Hematopoietic multipotent progenitor cell (in vitro differentiated cells): ENCODE measurements around the gene ATP8A2. TPM values are rescaled to one million over a fixed set of nuclear protein-coding genes. Genes with fewer than 3 reads are reported as not detected.
"Not testable (repeated sequence)": the region's sequence is repeated elsewhere in the genome, so short reads cannot be mapped to it uniquely, and the experiment has no call there.

Experiments
- DNase-seq, 3 donors: peaks; one replicate each; pipeline ENCODE4 v3.0.0-alpha.2; 2011 to 2015; ENCODE audit warnings: low read depth in 2 of 3, low spot score in 2 of 3
- total RNA-seq: library from RNA; depleted of rRNA; stranded (reverse); fragments of >200 nt; gene quantifications from one replicate; pipeline ENCODE4 v1.2.3, GENCODE V29; 2012

The ATP8A2 gene
- total RNA-seq, 1 donor: under 0.01 TPM

DNA sequence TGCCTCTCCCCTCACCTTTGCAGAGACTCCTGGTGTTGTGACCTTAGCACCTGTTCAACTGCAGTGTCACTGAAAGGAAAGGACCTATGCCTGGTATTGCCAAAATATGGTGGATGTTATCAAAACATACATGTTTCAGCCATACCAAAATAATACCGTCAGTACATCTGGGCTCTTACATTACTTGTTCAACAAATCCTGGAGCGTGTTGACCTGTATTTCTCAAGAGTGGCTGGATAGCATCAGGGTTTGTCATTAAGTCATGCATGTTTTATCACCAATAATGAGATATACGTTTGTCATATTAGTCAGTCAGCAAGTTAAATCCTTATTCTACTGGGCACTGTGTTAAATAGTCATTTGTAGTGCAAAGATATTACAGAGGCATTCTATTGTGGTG, 389.3 kb downstream of the ATP8A2 start:
- DNase-seq: no peak

DNA sequence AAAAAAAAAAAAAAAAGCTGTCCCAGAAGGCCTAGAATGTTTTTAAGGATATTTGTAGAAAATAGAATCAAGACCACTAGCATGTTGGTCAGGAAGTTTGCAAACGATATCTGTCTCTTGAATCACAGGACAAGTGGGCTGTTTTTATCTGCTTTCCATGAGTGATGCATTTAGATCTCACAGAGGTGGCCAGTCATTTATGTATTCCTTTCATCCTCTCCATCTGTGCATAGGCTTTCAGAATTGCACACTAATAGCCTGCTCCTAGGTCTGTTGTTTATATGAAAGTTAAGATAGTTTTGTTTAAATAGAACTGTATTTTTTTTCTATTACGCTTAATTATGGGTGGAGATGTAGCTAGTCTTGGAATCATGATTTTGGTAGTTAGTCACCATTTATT, 390.5 kb downstream of the ATP8A2 start:
- no peak for DNase-seq

DNA sequence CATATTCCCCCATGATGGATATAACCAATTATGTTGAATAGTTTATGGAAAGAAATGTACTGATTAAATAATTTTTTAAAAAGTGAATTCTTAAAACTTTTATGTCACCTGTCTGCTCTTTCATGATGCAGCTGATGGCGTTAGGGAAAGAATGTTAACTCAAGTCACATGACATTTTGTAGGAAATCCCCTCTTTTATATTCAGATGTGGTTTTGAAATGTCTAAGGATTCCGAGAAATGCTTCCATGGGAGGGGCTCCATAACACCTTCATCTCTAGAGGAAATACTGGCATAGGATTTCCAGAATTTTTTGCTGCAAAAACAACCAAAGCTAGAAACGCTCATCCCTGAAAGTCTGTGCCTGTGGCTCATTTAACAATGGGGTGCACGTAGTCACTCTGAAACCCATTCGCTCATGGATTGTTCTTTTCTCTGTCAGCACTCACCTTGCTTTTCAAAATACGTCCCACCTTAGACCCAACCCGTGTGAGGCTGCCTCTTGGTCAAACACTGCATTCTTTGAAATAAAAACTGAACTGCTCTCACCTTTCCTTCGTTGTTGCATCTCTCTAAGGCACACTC, 391.1 kb downstream of the ATP8A2 start:
- no peak for DNase-seq

DNA sequence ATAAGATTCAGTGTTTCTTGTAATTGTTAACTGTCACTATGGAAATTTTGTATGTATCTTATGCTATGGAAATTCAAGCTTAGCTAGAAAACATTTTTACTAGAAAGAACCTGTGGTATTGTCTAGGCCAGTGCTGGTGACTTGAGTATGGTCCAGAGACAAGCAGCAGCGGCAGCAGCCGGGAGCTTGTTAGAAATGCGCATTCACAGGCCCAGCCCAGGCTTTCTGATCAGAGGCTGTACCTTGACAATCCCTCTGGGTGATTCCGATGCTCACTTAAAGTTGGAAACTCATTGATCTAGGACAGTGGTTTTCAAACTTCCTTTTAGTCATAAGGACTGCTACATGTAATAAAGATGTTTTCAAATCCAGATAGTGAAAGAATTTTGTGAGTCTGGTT, 392.6 kb downstream of the ATP8A2 start:
- DNase-seq: no peak

DNA sequence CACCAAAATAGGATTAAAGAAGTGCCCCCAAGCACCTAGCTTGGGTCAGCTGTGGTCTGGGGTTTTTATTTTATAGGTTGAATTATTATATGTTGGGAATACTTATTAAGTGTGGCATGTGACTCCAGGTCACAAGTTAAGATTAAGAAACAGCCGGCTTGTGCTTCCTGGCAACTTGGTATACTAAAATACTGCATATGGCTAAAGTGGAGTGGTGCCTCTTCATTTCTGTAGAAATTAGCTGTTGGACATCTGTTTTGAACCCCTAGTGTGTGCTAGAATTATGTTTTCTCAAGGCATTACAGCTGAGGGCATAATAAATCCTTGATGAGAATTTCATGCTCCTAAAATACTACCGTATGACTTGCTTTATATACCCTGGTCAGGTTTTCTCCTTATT, 393.5 kb downstream of the ATP8A2 start:
- no peak for DNase-seq

DNA sequence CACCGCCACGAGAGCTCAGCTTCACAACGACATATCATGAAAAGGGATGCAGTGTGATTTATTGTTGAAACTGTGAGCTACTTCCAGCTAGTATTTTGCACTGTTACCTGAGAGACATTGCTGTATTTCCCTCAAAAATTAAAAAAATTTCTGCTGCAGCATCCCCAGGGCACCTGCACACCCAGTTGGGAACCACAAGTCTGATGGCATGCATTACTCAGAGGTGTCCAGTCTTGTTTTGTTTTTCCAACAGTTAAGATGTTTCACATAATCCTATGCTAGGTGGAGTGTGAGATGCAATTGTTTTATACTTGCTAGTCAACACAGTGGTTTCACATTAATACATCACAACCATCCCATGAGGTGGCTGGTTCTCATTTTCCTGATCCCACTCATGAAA, 394.8 kb downstream of the ATP8A2 start:
- no peak for DNase-seq

DNA sequence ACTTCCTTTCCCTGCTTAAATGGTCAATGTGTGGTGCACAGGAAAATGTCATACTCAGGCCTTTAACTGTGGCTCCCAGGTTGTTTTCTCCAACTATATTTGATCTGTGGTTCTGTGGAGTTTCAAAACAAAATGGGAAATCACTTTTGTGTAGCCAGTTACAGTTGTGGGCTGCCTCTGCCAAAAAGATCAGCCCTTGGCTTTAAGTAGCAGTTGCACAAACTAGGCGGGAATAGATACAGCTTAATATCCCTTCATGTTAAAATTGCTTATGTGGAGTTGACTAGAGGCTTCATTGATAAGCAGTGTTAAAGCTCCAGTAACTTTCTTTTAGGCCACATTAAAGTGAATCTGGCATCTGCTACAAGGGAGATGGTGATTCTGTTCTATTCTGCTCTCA, 395.2 kb downstream of the ATP8A2 start:
- no peak for DNase-seq

DNA sequence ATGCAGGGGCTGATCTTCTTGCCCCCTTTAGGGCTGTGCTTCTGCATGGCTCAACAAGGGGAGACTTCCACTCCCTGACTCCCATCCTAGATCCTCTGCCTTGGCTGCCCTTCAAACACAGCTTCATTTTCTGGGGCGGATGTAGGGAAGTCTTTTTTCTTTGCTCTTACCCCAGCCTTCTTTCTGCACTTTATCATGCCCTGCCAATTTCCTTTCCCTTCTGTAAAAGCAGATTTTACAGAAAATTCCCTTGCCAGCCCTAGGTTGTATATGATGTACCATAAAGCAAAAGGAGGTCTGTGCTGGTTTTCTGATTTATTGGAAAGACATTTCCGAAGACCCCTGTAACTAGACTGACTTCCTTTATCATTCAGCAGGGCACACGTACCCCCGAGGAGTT, 396.6 kb downstream of the ATP8A2 start:
- DNase-seq: no peak

DNA sequence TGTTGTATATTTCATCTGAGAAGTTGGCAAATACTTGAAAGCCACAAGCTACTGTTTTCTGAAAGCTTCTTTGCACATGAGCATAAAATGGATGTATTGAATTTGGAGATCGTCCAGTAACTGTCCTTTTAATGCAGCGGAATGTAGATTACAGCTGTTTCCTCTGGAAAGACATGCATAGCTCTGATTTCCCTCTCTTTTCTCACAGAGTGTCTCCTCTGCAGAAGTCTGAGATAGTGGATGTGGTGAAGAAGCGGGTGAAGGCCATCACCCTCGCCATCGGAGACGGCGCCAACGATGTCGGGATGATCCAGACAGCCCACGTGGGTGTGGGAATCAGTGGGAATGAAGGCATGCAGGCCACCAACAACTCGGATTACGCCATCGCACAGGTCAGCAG, 397.1 kb downstream of the ATP8A2 start:
- no peak for DNase-seq

DNA sequence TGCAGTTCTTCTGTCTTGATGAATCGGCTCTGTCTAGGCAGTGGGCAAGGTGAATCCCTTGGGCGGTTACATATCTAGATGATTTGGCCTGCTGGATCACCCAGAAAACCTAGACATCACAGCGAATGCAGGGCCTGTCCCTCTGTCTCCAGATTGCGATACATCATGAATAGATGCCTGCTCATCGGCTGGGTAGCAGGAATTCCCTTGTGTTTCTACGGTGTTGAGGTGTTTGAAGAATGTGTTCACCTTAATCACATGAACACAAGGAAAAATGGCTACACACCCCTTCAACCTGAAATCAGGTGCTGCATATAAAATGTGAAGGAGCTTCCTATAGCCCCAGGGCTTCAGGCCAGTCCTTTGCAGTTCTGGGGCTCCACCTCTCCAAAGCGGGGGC, 398.8 kb downstream of the ATP8A2 start:
- no peak for DNase-seq

DNA sequence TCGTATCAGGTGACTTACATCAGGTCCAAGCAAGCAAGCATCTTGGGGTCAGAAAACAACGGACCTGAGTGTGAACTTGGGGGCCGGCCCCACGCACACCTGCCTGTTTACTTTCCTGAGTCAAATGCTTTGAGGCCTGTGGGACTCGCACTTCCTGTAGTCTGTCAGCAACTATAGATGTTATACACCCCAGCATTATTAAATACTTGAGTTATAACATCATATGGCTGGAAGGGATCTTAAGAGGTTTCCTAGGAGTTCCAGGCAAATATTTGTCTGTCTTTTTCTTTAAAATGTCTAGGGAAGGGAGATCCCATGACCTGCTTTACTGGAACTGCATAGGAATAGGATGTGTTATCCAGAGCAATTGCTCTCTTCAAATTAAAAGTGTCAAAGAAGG, 399.4 kb downstream of the ATP8A2 start:
- DNase-seq: no peak

DNA sequence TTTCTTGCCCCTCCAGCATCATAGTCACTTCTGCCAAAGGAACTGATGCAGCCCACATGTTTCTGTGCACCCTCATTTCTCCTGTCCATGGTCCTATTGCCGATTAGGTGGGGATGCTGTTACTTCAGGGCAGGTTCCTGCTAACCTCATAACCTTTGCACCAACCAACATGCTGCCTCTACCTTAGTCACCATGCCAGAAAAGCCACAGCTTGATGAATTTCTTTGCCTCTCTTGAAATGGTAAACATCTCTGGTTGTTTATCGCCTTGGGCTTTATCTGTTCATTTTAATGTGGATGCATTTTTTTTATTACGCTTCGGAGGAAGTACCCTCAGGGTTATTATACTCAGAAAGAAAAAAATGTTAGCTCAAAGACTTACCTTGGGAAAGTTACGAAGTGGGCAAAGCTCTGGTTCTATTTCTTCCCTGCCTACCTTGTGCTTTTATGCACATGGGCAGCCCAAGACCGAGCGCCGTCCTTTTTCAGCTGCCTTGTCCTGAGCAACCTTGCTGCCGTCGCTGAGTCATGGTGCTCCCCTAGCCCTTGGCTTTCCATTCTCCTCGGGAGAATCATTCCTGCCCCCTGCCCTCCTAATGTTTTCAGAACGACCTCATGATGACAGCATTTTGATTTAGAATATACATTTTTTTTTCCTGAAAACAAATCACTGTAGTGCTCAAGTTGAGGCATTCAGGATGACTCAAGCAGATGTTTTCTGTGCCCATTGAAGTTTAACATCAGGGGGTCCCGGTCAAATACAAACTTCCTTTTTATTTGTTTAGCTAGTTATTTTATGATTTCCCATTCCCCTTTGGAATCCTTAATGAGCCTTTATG, 400.1 kb downstream of the ATP8A2 start:
- no peak for DNase-seq

DNA sequence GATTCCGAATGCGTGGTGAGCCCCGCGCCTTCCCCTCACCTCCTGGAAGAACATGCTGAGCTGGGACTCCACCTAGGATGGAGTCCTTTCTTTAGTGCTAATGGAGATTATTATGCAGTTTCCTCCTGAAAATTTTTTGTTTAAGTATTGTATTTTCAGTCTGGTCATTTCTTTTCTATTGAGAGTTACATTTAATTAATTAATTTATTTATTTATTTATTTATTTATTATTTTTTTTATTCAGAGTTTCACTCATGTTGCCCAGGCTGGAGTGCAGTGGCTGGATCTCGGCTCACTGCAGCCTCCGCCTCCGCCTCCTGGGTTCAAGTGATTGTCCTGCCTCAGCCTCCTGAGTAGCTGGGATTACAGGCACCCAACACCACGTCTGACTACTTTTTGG, 400.8 kb downstream of the ATP8A2 start:
- DNase-seq: not testable (repeated sequence)

DNA sequence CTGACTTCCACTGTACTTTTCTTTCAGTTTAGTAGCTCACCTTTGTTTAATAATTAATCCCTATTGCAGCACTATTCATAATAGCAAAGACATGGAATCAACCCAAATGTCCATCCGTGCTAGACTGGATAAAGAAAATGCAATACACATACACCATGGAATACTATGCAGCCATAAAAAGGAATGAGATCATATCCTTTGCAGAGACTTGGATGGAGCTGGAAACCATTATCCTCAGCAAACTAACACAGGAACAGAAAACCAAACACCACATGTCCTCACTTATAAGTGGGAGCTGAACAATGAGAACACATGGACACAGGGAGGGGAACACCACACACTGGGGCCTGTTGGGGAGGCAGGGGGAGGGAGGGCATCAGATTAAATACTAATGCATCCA, 402.3 kb downstream of the ATP8A2 start:
- not testable (repeated sequence) for DNase-seq

DNA sequence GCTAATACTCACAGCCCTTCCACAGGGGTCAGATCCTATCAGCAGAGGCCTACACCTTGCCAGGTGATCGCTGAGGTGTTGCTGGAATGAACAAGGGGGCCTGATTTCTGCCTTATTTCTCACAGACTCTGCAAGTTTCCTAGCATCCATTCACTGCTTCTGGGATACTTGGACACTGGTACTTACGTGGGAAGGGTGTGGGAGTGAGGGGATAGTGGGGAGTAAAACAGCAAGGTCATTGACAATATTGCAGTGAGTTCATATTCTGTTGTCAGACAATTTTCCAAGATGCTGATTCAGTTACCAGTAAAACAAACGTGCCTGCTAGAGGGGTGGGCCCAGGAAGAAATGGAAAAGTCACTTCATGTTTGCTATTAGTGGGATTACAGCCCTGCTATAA, 403.5 kb downstream of the ATP8A2 start:
- DNase-seq: no peak

DNA sequence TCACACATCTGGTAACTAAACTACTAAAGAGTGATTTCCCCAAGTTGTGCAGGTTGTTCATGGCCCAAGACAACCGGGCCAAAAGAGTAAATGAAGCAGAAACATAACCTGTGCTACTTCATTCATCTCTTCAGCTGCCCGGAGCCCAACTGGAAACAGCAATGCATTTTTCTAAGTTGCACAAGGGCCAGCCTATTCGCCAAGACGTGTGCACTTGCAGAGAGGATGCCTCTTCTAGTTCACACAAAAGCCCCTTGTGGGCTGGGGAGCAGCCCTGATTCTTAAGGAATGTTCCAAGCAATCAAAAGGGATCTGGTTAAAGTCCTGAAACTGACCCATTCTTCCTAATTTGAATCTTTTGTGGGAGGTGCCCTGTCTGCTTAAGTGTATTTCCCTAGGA, 404.2 kb downstream of the ATP8A2 start:
- no peak for DNase-seq

DNA sequence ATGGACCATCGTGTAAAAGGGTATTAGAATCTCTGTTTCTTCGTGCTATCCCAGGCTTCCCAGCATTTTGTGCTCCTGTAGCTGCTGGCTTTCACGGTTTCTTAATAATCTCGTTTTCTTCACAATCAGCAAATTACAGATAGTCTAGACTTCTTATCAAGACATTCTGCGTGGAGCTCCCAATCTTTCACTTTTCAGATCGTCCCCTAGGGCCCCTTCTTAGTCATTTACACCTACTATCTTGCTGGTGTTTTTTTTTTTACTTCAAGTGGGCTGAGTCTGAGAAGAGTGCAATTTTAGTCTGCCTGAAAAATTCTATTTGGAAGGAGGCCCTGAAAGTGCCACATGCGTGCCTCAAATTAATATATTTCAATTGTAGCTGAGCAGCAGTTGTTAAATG, 404.9 kb downstream of the ATP8A2 start:
- DNase-seq: no peak

DNA sequence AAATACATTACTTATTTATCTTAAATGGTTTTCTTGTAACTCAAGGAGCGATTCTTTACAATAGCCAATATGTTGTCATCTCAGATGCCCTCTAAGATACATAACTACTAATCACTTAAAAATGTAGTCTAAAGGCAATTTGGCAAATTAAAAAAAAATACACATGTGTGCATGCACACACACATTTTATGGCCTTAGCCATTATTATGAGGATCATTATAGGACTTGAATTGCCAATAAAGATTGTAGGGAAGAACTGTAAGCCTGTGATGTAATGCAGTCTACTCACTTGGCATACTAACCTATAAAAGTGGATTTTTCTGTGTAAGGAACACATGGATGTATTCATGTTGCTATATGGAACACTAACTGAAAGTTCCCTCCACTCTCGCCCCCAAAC, 405.7 kb downstream of the ATP8A2 start:
- DNase-seq: no peak

DNA sequence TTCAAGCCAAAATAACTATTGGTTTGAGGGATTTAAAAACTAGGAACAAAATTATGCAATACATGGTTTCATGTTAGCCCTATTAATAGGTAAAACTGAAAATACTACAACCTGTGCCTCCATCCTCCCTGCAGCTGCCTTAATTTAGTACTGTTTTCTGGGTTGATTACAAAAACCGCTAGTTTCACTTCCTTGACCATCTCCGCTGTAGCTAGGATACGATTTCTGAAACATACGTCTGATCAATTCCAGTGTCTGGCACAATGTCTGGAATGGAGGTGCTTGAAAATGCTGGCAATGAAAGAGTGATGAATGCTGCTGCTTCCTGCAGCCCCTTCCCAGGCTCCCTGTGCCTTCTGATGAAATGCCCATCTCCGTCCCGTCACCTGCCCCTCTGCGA, 406.6 kb downstream of the ATP8A2 start:
- no peak for DNase-seq

DNA sequence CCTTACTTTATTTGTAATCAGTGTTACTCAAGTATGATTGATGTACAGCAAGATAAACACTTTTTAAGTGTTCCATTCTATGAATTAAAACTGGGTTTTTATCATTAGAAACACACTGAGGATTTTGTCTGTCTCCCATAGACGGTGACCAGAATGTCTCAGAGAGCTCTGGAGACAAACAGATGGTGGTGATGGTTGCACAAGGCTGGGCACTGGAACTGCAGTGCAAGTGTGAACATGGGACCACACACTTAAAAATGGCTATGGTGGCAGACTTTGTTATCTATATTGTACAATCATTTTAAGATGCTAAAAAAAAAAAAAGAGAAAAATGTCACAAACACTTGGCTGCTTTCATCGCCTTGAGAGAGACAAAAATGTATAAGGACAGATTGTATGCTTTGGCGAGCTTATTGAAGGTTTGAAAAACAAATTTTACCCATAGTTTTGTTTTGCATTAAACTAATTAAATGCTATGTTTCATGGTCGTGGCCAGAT, 407.1 kb downstream of the ATP8A2 start:
- DNase-seq: no peak

DNA sequence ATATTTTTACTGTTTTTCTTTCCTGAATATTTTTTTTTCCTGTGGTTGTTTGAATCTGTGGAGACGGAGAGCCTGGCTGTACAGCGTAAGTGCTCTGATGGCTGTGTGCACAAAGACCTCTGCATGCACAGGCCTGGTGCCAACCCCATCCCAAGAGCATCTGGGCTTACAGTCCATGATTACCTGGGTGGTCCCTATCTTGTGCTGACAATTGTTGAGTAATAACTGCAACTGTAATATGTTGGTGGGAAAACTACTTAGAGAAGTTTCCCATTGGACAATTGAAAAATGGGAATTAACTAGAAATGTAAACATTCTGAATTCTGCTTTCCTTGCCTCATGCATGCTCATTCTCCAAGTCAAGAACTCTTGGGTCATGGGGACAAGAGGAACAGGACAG, 411.3 kb downstream of the ATP8A2 start:
- no peak for DNase-seq

DNA sequence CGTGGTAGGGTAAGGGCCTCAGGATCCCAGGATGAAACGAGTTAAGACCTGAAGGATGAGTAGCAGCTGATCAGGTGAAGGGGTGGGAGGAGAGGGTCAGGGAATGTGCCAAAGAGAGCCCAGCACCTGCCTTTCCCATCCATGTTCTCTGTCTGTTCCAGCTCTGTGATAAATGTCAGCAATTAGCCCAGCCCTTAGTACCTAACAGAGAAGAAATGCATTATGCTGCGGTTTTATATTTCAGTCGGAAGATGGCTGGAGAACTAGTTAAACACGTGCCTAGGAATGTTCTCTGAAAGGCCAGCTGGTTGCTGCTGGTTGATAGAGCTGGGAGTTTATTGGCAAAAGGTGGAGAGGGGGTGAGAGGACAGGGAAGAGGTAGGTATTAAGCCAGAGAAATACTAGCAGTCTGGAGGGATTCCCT, 411.8 kb downstream of the ATP8A2 start:
- no peak for DNase-seq
